NOMO-1 treated with DMSO at 0.1 percent for 48 hours (cell line): ENCODE data around the gene RIC1.
"Not testable (repeated sequence)": the region's sequence is repeated elsewhere in the genome, so short reads cannot be mapped to it uniquely, and the experiment has no call there.

Source experiments
- DNase-seq: peaks from one replicate; lab custom pipeline; 2025; ENCODE audit not compliant: unreplicated experiment; lab: John Stamatoyannopoulos, UW

RIC1 gene

DNA sequence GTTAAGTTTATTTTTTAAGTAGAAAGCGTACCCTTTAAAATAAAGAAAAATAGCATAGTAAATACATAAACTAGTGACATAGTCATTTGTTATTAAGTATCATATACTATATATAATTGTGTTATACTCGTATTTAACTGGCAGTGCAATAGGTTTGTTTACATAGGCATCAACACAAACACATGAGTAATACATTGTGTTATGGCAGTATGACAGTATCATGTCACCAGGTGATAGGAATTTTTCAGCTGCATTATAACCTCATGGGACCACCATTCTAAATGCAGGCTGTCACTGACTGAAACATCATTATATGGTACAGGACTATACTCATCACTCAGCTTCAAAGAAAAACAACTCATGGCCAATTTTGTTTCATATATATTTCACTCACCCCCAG, 8.4 kb upstream of the RIC1 start:
- DNase-seq, result no peak

DNA sequence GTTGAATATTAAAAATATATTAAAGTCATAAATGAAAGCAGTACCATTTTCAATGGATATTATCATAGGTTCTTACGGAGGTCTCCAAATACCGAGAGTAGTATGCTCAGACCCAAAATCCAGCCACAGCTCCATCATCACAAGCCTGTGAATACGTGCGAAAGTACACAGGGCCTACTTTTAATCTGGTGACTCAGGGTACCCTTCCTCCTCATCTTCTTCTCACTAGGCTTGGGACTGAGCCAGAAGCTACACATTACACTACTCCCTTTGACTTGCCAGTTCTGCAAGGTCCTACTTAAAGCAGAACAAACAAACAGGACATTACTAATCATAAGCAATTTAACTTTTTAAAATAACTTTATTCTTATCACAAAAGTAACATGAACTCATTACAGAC, 7.6 kb upstream of the RIC1 start:
- no peak for DNase-seq

DNA sequence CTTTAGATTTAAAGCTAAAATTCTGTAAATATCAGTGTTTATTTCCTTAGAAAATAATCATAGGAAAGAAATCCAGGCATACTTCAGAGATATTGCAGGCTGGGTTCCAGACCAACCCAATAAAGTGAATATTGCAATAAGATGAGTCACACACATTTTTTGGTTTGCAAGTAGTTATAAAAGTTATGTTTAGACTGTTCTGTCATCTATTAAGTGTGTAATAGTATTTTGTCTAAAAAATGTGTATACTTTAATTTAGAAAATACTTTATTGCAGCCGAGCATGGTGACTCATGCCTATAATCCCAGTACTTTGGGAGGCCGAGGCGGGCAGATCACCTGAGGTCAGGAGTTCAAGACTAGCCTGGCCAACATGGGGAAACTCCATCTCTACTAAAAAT, 6.9 kb upstream of the RIC1 start:
- no peak for DNase-seq

DNA sequence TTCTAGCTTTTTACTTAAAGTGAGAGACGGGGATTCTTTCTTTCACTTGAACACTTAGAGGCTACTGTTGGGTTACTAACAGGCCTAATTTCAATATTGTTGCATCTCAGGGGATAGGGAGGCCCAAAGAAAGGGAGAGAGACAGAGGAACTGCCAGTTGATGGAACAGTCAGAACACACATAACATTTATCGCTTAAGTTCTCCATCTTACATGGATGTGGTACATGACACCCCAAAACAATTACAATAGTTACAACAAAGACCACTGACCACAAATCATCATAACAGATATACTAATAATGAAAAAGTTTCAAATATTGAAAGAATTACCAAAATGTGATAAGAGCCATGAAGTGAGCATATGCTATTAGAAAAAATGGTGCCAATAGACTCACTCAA, 4.3 kb upstream of the RIC1 start:
- DNase-seq, result no peak

DNA sequence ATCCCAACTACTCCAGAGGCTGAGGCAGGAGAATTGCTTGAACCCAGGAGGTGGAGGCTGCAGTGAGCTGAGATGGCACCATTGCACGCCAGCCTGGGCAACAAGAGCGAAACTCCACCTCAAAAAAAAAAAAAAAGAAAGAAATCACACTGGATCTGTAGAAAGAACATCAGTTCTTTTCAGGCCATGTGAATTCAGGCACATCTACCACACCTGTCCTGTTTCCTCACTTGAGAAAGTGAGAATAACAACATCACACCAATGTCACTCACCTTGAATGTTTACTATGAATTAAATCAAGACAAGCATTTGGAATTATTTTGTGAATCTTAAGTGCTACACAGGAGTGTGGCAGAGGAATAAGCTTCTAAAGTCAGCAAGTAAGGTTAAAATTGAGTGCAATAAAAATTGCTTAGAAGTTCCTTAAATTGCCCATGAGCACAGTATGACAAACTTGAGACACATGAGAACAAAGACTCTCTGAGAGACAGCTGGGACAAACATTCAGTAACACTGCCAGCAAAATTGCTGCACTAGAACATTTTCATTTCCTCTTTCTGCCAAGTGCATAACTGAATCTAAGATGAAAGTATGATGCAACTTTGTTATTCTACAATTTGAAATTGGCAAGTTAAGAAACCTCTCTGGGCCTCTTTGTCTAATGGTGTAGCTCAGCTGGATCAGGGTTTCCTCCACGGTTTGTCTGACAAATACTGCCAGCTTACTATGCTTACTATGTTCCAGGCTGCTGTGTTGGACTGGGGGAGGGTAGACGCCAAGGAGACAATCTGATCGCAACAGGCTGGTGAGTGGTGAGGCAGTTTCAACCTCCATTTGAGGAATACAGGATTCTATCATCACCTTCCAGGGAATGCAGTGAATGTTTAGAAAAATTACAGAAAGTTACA, 1.9 kb upstream of the RIC1 start:
- DNase-seq, result peak; percentile 94

DNA sequence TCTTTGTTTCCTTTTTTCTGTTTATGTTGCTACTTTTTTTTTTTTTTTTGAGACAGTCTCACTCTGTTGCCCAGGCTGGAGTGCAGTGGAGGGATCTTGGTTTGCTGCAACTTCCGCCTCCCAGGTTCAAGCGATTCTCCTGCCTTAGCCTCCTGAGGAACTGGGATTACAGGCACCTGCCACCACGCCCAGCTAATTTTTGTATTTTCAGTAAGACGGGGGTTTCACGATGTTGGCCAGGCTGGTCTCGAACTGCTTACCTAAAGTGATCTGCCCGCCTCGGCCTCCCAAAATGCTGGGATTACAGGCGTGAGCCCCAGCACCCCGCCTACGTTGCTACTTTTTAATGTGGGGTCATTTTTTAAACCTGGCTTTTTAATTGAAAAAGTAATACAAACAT, 1.2 kb upstream of the RIC1 start:
- not testable (repeated sequence) for DNase-seq

DNA sequence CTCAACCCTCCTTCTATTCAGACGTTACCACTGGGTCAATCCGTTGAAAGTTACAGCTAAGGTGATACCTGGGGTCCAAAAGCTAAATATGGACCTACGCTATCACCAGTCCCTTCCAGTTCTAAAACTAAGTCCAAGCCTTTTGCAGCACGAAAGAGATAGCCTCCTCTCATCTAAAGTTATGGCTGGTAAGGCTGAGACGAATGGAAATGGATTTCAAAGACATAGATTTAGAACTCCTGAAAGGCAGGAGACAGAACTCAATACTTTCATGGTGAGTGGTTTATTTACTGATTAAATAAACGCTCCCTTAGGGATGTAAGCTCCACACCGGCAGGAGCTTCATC, 751 bp upstream of the RIC1 start:
- no peak for DNase-seq

DNA sequence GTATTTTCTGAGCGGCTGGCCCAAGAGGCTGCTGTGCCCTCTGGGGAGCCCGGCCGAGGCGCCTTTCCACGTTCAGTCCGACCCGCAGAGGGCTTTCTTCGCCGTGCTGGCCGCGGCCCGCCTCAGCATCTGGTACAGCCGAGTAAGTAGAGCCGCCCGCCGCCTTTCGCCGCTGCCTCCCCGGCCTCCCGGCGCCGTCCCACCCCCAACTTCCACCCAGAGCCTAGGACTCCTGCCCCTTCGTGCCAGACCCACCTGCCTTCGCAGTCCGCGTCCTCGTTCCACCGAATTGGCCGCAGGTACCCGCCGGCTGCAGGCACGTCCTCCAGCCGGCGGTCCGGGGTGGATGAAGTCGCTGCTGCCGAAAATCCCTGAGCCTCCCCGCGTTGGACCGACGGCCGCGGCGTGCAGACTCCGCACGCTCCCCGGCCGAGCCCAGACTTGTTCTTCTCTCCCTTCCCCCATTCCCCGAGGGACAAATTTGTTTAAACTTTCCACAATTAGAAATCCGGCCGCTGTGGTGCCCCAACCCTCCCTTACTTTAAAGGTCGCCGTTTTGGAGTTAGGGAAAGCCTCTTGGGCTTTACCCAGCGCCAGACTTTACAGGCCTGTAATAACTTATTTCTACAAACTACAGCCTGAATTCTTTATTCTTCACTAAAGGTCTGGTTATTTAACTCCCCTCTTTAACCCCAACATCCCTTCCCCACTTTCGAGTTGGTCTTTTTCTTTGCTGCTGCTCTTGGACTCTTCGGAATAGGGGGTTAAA, 589 bp downstream of the RIC1 start:
- DNase-seq, result no peak

DNA sequence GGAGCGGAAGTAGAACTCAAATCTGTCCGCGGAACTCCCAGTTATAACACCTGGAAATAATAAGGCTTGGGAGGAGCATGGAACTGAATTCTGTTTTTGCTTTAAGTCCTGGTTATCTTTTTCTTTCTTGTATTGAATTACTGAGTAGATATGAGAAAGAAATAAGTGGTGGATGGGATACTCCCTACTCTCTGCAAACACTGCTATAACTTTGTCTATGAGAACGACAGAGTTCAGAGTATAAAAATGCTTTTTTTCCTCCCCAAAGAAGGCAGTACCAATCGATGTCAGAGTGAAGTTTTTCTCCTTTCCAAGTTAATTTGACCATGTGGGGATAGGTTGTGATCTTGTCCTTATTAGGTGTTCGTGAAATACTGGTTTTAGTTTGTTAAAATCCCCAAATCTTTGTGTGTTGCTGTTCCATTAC, 1.2 kb downstream of the RIC1 start:
- DNase-seq, result no peak

DNA sequence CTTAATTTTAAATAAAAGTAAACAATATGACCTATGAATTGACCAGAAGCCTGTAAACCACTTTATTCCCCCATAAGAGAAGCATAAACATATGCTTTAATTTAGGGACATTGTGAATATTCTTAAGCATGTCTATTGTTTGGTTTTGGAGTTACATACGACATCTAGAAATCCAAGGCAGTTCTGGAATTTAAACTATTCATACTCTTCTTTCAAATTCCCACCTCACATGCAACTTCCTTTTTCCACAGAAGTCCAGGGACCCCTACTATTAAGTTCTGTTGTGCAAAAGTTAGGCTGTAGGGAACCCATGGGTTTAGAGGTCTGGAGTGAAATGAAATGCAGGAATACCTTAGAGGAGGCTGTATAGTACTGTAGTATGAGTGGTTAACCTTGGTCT, 2.1 kb downstream of the RIC1 start:
- no peak for DNase-seq

DNA sequence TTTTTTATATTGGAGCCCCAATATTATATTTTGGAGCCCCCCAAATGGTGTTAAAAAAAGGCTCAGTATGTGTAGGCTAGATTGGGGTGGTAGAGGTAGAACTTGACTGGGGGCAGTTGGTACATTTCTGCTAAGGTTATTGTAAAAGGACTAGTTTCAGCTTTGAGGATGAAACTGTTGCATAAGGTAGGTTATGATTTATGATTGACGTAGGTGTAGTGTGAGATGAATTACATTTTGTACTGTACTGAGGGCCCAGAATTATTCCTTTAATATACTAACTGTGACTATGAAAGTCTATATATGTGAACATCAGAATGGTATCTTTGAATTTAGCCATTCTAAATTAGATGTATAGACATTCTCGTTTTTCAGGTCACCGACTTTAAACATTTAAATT, 3.6 kb downstream of the RIC1 start:
- DNase-seq, result no peak

DNA sequence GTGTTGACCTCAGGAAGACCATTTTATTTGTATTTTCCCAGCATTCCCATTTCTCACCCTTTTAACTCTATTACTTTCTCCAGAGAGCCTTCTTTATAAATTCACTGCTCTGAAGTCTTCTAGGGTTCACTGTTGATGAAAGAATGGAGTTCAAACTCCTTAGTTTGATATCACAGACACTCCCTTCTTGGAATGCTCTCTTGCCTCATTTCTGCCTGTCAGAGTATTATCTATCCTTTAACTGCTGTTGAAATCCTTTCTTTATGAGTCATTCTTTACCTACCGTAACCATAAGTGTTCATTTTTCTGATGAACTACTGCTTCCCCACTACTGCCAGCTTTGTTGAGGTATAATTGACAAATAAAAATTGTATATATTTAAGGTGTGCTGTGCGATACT, 4.3 kb downstream of the RIC1 start:
- no peak for DNase-seq

DNA sequence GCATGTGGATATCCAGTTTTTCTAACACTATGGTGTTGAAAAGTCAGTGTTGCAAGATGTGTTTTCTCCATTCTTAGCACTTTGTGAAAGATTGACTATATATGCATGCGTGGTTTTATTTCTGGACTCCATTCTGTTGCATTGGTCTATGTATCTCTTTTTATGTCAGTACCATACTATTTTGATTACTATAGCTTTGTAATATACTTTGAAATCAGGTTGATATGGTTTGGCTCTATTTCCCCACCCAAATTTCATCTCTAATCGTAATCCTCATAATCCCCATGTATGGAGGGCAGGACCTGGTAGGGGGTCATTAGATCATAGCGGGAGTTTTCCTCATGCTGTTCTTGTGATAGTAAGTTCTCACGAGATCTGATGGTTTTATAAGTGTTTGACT, 6.5 kb downstream of the RIC1 start:
- DNase-seq, result no peak

DNA sequence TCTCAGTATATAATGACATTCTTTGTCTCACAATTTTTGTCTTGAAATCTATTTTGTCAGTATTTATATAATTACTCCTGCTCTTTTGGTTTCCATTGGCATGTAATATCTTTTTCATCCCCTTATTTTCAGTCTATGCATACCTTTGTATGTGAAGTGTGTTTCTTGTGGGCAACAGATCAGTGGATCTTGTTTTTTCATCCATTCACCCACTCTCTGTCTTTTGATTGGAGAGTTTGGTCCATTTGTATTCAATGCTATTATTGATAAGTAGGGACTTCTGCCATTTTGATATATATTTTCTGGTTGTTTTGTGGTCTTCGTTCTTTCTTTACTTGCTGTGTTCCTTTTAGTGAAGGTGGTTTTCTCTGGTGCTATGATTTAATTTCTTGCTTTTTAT, 10.9 kb downstream of the RIC1 start:
- no peak for DNase-seq

DNA sequence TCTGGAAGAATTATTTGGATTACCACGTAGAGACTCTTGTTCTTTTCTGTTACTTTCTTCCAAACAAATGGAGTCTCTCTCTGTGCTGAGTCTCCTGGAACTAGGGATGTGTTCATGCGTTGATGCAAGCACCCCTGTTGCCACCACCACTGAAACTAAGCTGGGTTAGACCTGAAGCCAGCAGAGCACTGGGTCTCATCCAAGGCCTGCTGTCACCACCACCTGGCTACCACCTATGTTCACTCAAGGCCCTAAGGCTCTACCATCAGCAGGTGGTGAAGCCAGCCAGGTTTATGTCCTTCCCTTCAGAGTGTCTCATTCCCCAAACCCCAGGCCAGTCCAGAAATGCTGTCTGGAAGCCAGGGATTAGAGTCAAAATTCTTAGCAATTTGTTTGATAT, 13.3 kb downstream of the RIC1 start:
- no peak for DNase-seq

DNA sequence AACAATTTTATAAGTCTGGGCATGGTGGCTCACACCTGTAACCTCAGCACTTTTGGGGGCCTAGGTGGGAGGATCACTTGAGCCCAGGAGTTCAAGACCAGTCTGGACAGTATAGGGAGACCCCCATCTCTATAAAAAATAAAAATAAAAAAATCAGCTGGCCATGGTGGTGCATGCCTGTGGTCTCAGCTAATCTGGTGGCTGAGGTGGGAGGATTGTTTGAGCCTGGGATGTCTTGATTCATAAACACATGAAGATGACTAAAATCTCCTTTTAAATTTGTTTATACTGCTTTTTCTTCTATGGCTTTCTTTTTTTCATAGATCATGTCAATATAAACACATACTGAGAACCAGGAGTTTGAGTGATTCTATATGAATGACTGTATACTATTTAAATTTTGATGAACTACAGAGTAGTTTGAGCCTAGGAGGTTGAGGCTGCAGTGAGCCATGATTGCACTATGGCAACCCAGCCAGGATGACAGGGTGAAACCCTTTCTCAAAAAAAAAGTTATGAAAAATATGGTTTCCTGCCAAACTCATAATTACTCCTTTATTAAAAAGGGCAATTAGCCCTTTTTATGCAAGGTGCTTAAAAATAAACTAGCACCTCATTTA, 14.2 kb downstream of the RIC1 start:
- DNase-seq, result no peak

DNA sequence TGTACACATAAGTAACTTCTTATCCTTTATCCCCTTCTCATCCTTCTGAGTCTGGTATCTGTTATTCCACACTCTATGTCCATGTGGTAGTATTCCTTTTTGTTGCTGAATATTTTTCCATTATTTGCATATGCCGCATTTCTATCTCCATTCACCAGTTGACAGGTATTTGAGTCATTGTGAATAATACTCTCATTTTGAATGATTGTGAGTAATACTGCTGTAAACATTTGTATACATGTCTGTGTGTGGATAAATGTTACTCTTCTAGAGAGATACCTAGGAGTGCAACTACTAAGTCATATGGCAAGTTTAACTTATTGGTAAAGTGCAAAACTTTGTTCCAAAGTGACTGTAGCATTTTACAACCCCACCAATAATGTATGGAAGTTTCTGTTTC, 15.6 kb downstream of the RIC1 start:
- DNase-seq, result no peak

DNA sequence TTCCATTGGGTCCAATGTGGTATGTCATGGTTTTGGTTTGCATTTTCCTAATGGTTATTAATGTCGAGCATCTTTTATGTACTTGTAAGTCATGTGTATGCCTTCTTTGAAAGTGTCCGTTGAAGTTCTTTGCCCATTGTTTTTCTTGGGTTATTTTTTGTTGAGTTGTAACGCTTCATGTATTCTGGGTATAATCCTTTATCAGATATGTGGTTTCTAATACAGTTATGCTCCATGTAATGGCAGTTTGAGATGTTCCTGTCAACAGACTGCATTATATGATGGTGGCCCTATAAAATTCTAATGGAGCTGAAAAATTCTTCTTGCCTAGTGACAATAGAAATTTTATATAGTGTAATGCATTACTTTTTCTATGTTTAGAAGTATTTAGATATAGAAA, 17.2 kb downstream of the RIC1 start:
- DNase-seq, result no peak

DNA sequence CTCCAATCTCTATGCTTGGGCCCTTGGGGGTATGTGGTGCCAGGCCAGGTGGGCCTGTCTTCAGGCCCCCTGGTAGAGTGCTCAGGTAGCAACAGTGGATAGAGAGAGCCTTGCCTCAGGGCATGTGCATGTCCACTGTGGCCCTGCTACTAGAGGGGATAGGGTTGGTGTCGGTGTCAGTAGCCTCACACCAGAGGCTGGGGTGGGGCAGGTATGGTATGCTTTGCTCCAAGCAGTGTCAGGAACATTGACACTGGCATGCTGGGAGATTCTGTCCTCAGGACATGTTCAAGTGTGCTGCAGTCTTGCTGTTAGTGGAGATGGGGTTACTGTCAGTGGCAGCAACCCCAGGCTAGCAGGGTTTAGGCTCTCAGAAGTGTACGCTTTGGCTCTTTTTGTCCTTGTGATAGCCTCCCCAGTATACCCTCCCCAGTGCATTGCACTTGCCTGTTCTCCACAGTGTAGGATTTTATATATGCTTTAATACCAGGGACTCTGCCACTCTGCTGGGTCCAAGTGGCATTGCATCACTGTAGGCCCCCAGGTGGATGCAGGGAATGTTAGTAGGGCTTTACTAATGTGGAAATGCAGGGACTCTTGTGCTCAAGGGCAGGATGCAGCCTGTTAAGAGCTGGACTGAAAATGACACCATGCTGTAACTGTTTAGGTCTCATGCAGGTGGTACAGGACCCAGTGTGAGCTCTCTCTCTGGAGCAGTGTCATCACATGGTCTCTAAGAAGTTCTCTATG, 21.6 kb downstream of the RIC1 start:
- no peak for DNase-seq

DNA sequence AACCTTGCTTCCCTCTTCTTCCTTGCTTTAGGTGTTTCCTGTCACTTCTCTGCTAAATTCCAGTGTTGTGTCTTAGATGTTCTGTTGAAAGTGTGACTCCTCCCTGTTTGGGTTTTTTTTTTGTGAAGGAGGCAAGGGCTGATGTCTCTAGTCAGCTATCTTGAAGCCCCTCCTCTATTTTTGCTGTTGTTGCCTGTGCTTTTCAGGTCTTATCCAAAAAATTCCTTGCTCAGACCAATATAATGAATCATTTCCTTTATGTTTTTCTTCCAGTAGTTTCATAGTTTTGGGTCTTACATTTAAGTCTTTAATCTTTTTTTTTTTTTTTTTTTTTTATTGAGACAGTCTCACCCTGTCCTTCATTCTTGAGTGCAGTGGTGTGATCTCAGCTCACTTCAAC, 22.3 kb downstream of the RIC1 start:
- DNase-seq, result no peak

DNA sequence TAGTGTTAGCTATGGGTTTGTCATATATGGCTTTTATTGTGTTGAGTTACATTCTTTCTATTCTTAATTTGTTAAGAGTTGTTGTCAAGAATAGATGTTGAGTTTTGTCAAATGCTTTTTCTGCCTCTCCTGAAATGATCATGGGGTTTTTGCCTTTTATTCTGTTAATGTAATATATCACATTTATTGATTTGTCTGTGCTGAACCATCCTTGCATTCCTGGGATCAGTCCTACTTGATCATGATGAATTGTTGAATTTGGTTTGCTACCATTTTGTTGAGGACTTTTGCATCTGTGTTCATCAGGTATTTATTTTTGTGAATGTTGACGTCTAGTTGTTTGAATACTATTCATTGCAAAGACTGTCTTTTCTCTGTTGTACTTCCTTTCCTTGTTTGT, 23.9 kb downstream of the RIC1 start:
- no peak for DNase-seq
